ENCODE results near the gene NPIPA3.
"Not testable (repeated sequence)": the region's sequence is repeated elsewhere in the genome, so short reads cannot be mapped to it uniquely, and the experiment has no call there.

The NPIPA3 gene

GRCh38 chr16:14703156-14704011 is at the start of gene NPIPA3:
NPIPA3 (plus strand) TSS chr16:14703411; CDS start chr16:14708944, 5,533 bp downstream.
- DNase-seq (ENCODE audit: low spot score): not testable (repeated sequence)

- DNase-seq (ENCODE audit: low spot score): peak; percentile 60
Measured at GRCh38 chr16:14658063-14658462, 45.1 kb upstream of the NPIPA3 start.

- DNase-seq (ENCODE audit: low spot score): no peak
Measured at GRCh38 chr16:14667347-14668266, 35.6 kb upstream of the NPIPA3 start.

- DNase-seq (ENCODE audit: low spot score): no peak
Measured at GRCh38 chr16:14668556-14669223, 34.5 kb upstream of the NPIPA3 start.

DNA sequence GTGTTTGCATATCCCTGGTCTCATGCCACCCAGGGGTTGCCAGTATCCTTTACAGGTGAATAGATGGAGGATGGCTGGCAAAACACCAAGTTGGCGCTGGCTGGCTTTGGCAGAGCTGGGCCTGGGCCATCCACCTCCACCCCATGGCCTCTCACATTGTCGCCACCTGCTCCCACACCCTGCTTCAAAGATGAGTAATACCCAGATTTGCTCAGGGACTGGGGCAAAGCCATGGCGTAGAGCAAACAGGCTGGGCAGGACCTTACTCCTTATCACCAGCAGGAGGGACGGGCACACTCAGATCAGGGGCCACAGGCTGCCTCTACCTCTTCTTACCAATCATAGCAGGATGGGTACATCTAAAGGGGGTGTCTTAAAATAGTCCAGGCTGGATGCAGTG is 33.4 kb upstream of the NPIPA3 start:
- DNase-seq (ENCODE audit: low spot score): no peak

GRCh38 chr16:14672403-14672971 is 30.7 kb upstream of the NPIPA3 start:
- no peak for DNase-seq (ENCODE audit: low spot score)

DNA sequence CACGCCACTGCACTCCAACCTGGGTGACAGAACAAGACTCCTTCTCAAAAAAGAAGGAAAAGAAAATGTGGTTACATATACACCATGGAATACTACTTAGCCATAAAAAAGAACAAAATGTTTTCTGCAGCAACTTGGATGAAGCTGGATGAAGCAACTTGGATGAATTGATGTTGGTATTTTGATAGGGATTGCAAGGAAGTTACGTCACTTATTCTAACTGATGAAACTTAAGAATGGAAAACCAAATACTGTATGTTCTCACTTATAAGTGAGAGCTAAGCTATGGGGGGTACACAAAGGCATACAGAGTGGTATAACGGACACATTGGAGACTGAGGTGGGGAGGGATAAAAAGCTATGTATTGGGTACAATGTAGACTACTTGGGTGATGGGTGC is 26.6 kb upstream of the NPIPA3 start:
- no peak for DNase-seq (ENCODE audit: low spot score)

DNA sequence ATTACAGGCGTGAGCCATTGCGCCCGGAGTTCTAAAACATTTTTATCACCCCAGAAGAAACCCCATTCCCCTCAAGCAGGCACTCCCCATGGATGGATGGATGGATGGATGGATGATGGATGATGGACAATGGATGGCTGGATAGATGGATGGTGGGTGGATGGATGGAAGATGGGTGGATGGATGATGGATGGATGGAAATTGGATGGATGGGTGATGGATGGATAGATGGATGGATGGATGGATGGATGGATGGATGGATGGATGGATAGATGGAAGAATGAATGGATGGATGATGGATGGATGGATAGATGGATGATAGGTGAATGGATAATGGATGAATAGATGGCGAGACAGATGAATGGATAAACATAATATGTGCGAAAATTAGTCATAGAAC is 25.6 kb upstream of the NPIPA3 start:
- DNase-seq (ENCODE audit: low spot score): no peak

- no peak for DNase-seq (ENCODE audit: low spot score)
Measured at GRCh38 chr16:14678748-14679497, 24.3 kb upstream of the NPIPA3 start.

DNA sequence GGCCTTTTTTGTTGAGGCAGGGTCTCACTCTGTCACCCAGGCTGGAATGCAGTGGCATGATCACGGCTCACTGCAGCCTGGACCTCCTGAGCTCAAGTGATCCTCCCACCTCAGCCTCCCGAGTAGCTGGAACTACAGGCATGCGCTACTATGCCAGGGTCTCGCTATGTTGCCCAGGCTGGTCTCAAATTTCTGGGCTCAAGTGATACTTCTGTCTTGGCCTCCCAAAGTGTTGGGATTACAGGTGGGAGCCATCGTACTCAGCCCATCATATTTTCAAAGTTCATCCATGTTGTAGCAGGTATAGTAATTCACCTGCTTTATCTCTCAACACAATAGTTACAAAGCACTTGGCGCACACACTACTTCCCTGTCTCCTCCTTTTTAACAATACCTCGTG is 22.8 kb upstream of the NPIPA3 start:
- DNase-seq (ENCODE audit: low spot score): not testable (repeated sequence)

GRCh38 chr16:14681115-14681514 is 22.1 kb upstream of the NPIPA3 start:
- no peak for DNase-seq (ENCODE audit: low spot score)

GRCh38 chr16:14682121-14682520 is 21.1 kb upstream of the NPIPA3 start:
- DNase-seq (ENCODE audit: low spot score): no peak

DNA sequence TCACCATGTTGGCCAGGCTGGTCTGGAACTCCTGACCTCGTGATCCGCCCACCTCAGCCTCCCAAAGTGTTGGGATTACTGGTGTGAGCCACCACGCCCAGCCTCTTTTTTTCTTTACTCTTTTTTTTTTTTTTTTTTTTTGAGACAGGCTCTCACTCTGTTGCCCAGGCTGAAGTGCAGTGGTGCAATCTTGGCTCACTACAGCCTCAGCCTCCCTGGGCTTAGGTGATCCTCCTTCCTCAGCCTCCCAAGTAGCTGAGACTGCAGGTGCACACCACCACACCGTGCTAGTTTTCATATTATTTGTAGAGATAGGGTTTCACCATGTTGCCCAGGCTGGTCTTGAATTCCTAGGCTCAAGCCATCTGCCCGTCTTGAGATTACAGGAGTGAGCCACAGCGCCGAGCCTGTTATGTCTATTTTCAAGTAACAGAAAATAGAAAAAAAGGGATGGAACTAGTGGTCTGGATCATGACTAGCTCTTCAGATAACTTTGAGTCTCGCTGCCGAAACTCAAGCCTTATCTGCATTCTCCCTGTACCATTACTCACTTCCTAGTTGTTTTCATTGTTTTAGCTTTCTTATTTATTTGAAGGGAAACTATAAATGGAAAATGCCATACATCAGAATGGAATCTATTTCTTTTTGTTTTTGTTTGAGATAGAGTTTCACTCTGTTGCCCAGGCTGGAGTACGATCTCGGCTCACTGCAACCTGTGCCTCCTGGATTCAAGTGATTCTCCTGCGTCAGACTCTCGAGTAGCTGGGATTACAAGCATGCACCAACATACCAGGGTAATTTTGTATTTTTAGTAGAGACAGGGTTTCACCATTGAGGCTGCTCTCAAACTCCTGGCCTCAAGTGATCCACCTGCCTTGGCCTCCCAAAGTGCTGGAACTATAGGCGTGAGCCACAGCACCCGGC is 17.1 kb upstream of the NPIPA3 start:
- not testable (repeated sequence) for DNase-seq (ENCODE audit: low spot score)

GRCh38 chr16:14694129-14694528 is 9.1 kb upstream of the NPIPA3 start, which contains the start of gene PLA2G10:
PLA2G10 (minus strand) TSS chr16:14694308; CDS start chr16:14694229, 79 bp downstream.
- DNase-seq (ENCODE audit: low spot score): not testable (repeated sequence)

- not testable (repeated sequence) for DNase-seq (ENCODE audit: low spot score)
Measured at GRCh38 chr16:14701859-14702258, 1.4 kb upstream of the NPIPA3 start.

GRCh38 chr16:14702672-14703071 is 539 bp upstream of the NPIPA3 start:
- DNase-seq (ENCODE audit: low spot score): not testable (repeated sequence)

DNA sequence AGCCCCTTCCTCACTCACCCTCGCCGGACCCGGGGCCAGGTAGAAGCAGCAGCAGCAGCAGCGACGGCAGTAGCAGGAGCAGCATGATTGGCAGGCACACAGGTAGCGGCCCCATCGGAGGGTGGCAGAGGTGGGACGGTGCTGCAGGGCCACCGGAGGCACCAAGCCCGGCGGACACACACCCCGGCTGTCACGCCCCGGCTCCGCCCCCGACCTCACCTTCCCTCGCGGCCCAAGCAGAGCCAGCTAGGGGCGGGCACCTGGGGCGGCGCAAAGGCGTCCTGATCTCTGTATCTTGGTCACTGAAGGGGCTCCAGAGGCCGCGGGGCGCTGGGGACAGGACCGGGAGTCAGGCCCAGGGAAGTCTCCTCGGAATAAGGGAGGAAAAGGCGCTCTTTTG is 30.0 kb downstream of the NPIPA3 start:
- not testable (repeated sequence) for DNase-seq (ENCODE audit: low spot score)

DNA sequence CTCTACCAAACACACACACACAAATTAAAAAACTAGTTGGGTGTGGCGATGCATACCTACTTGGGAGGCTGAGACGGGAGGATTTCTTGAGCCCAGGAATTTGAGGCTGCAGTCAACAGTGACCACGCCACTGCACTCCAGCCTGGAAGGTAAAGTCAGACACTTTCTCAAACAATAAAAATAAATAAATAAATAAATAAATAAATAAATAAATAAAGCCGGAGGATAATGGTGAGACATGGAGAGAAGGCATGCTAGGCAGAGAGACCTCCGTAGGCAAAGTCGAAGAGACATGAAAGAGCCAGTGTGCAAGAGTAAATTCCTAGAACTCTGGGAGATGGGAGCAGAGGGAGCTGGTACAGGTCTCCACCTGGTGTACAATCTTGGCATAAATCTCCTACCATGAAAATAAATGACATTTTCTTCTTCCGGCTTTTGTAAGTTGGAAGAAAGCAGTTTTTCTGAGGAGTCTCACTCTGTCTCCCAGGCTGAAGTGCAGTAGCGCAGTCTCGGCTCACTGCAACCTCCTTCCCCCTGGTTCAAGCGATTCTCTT is 37.7 kb downstream of the NPIPA3 start:
- DNase-seq (ENCODE audit: low spot score): not testable (repeated sequence)

- DNase-seq (ENCODE audit: low spot score): not testable (repeated sequence)
Measured at GRCh38 chr16:14741794-14742193, 38.6 kb downstream of the NPIPA3 start.

Data from D341Med (cell line).